Activated CD4-positive, alpha-beta T cell treated with anti-CD3 and anti-CD28 coated beads, Interleukin-2, amount 50 U/mL, for 16 hours (primary cell): Measurements from ENCODE around the gene SEC24D.

Experiments
- DNase-seq: peaks from one replicate; pipeline ENCODE4 v3.0.0-alpha.2; 2020

SEC24D gene

GRCh38 chr4:118745357-118745756, 90.6 kb downstream of the SEC24D start:
- no peak for DNase-seq

- DNase-seq, result no peak
These were observed 92.1 kb downstream of the SEC24D start for GRCh38 chr4:118743867-118744266.

- no peak for DNase-seq
These were observed 93.9 kb downstream of the SEC24D start for GRCh38 chr4:118742050-118742449.

- no peak for DNase-seq
These were observed 94.5 kb downstream of the SEC24D start for GRCh38 chr4:118741301-118741855.

GRCh38 chr4:118740869-118741268, 95.1 kb downstream of the SEC24D start:
- no peak for DNase-seq

GRCh38 chr4:118739022-118739713, 96.8 kb downstream of the SEC24D start:
- no peak for DNase-seq

GRCh38 chr4:118738090-118738489, 97.8 kb downstream of the SEC24D start:
- DNase-seq, result no peak

GRCh38 chr4:118736900-118737299, 99.0 kb downstream of the SEC24D start:
- no peak for DNase-seq

- no peak for DNase-seq
These were observed 101.3 kb downstream of the SEC24D start for GRCh38 chr4:118734491-118735205.

GRCh38 chr4:118732591-118733330, 103.2 kb downstream of the SEC24D start:
- DNase-seq, result no peak

- no peak for DNase-seq
These were observed 105.2 kb downstream of the SEC24D start for GRCh38 chr4:118730683-118731082.

GRCh38 chr4:118729287-118730286, 106.3 kb downstream of the SEC24D start:
- DNase-seq, result no peak

GRCh38 chr4:118727360-118727759, 108.6 kb downstream of the SEC24D start:
- DNase-seq, result no peak

- DNase-seq, result no peak
These were observed 112.6 kb downstream of the SEC24D start for GRCh38 chr4:118723369-118723768.

- DNase-seq, result no peak
These were observed 114.2 kb downstream of the SEC24D start for GRCh38 chr4:118721752-118722151.

- no peak for DNase-seq
These were observed 117.3 kb downstream of the SEC24D start for GRCh38 chr4:118718511-118719170.

GRCh38 chr4:118716304-118716703, 119.6 kb downstream of the SEC24D start:
- no peak for DNase-seq

- no peak for DNase-seq
These were observed 121.2 kb downstream of the SEC24D start for GRCh38 chr4:118714682-118715081.

- DNase-seq, result peak; percentile 25
These were observed 123.1 kb downstream of the SEC24D start for GRCh38 chr4:118712872-118713271.

- no peak for DNase-seq
These were observed 124.9 kb downstream of the SEC24D start for GRCh38 chr4:118711052-118711451.

- DNase-seq, result no peak
These were observed 132.8 kb downstream of the SEC24D start for GRCh38 chr4:118703118-118703517.
